Measurements from ENCODE around the gene ELP6.
"Not testable (repeated sequence)": the region's sequence is repeated elsewhere in the genome, so short reads cannot be mapped to it uniquely, and the experiment has no call there.

Gene ELP6

DNA sequence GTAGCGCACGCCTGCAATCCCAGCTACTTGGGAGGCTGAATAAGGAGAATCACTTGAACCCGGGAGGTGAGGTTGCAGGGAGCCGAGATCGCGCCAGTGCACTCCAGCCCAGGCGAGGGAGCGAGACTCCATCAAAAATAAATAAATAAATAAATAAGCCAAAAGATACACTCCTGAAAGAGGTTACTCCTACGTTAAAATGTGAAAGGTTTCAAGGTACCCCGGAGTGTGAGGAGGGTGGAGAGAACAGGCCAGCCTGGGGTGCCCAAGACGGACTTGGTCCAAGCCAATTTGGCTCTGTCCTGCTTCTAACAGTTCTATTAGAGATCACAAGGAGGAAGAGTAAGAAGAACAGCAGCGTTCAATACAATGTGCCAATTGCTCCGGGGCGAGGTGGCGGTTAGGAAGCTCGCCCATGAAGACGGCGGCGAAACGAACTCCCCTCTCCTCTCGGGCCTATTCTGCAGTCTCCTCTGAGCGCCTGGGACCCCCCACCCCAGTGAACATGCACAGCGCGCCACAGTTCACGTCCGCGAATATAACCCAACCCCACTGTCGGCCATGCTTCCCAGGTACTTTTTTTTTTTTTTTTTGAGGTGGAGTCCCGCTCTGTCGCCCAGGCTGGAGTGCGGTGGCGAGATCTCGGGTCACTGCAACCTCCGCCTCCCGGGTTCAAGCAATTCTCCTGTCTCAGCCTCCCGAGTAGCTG, 942 bp downstream of the ELP6 start:
- H3K36me3 ChIP-seq (ENCODE audit: insufficient read depth, insufficient read length, low read length), result peaks cover 42% of the 10 kb centered on the region
- H3K4me1 ChIP-seq (ENCODE audit: insufficient read depth, insufficient read length), result peaks cover 4% of the 10 kb centered on the region
- H3K27me3 ChIP-seq (ENCODE audit: insufficient read depth, insufficient read length), result no peaks in the 10 kb centered on the region
- H3K9me3 ChIP-seq (ENCODE audit: insufficient read depth, low read length), result no peaks in the 10 kb centered on the region
- peak overlapping the region; percentile 82 for H3K4me3 ChIP-seq (ENCODE audit: insufficient read length, low read depth)
- DNase-seq (ENCODE audit: low read depth, low spot score), result no peak
- TF ChIP-seq YY1 (IDR thresholded peaks at IDR 0.05; ENCODE audit: insufficient read depth, insufficient read length) (no peak), SUZ12 (IDR thresholded peaks at IDR 0.05; ENCODE audit: extremely low read depth, insufficient read depth, insufficient read length) (no peak), ZNF274 (IDR thresholded peaks at IDR 0.05; ENCODE audit: low read depth, low read length) (no peak)
- H3K9ac ChIP-seq (ENCODE audit: insufficient read length, low read depth), result peak overlapping the region; percentile 98

DNA sequence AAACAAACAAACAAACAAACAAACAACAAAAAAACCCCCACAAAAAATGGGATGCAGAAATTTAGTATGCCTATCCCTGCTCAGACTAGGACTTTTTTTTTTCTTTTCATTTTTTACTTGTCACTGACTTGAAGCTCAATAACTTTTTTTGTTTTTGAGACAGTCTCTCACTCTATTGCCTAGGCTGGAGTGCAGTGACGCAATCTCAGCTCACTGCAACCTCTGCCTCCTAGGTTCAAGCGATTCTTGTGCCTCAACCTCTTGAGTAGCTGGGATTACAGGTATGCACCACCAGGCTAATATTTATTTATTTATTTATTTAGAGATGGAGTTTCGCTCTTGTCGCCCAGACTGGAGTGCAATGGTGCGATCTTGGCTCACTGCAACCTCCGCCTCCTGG, 8.2 kb downstream of the ELP6 start:
- not testable (repeated sequence) for H3K9me3 ChIP-seq (ENCODE audit: insufficient read depth, low read length); H3K4me1 ChIP-seq (ENCODE audit: insufficient read depth, insufficient read length); H3K9ac ChIP-seq (ENCODE audit: insufficient read length, low read depth); H3K4me3 ChIP-seq (ENCODE audit: insufficient read length, low read depth); H3K27me3 ChIP-seq (ENCODE audit: insufficient read depth, insufficient read length); DNase-seq (ENCODE audit: low read depth, low spot score)
- H3K36me3 ChIP-seq (ENCODE audit: insufficient read depth, insufficient read length, low read length), result peaks cover 81% of the 10 kb centered on the region

DNA sequence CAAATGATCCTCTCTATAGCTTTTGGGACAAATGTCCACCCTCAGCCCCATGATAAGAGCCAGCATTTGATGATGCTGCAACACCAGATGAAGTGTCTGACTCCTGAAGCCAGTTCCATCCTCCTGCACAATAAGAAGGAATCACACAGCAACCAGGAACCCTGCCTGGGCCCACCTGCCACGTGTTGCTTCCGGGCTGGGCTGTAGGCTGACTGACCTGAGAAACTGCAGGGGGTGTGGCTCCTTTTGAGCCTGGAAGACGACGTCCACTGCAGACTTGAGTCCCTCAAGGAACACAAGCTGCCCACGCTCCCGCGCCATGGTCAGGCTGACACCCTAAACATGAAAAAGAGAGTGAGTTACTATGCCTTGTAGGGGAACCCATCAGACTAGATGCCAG, 9.4 kb downstream of the ELP6 start:
- Histone ChIP-seq H3K27me3 (ENCODE audit: insufficient read depth, insufficient read length) (no peaks in the 10 kb centered on the region), H3K36me3 (ENCODE audit: insufficient read depth, insufficient read length, low read length) (peaks cover 78% of the 10 kb centered on the region)

DNA sequence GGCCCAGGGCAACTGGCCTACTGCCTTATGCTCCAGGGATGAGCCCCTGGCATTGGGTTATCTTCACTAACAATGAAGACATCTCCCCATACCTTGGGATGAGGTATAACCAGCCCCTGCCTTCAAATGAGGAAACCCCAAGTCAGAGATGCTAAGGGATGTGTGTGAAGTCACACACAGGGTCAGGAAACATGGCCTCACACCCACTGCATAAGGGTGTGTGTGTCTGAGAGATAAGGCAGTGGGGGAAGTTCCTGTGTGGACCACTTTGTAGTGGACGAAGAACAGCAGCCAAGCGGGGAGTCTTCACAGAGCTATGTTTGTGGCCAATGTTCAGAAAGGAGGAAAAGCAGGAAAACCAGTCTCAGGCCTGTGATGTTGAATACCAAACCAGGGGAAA, 10.5 kb downstream of the ELP6 start:
- H3K4me1 ChIP-seq (ENCODE audit: insufficient read depth, insufficient read length), result peaks cover 2% of the 10 kb centered on the region
- no peak overlapping the region for H3K9ac ChIP-seq (ENCODE audit: insufficient read length, low read depth)
- DNase-seq (ENCODE audit: low read depth, low spot score), result no peak
- no peaks in the 10 kb centered on the region for H3K9me3 ChIP-seq (ENCODE audit: insufficient read depth, low read length)
- H3K27me3 ChIP-seq (ENCODE audit: insufficient read depth, insufficient read length), result no peaks in the 10 kb centered on the region
- TF ChIP-seq ZNF274 (IDR thresholded peaks at IDR 0.05; ENCODE audit: low read depth, low read length), result no peak
- no peak for TF ChIP-seq SUZ12 (IDR thresholded peaks at IDR 0.05; ENCODE audit: extremely low read depth, insufficient read depth, insufficient read length)
- TF ChIP-seq YY1 (IDR thresholded peaks at IDR 0.05; ENCODE audit: insufficient read depth, insufficient read length), result no peak
- H3K4me3 ChIP-seq (ENCODE audit: insufficient read length, low read depth), result no peak overlapping the region
- H3K36me3 ChIP-seq (ENCODE audit: insufficient read depth, insufficient read length, low read length), result peaks cover 79% of the 10 kb centered on the region

More for the DNA sequence above, 9.4 kb downstream of the ELP6 start:
- Histone ChIP-seq H3K9me3 (ENCODE audit: insufficient read depth, low read length) (no peaks in the 10 kb centered on the region), H3K9ac (ENCODE audit: insufficient read length, low read depth) (no peak overlapping the region), H3K4me3 (ENCODE audit: insufficient read length, low read depth) (no peak overlapping the region), H3K4me1 (ENCODE audit: insufficient read depth, insufficient read length) (peaks cover 2% of the 10 kb centered on the region)
- no peak for DNase-seq (ENCODE audit: low read depth, low spot score)
- TF ChIP-seq YY1 (IDR thresholded peaks at IDR 0.05; ENCODE audit: insufficient read depth, insufficient read length) (no peak), ZNF274 (IDR thresholded peaks at IDR 0.05; ENCODE audit: low read depth, low read length) (no peak), SUZ12 (IDR thresholded peaks at IDR 0.05; ENCODE audit: extremely low read depth, insufficient read depth, insufficient read length) (no peak)

DNA sequence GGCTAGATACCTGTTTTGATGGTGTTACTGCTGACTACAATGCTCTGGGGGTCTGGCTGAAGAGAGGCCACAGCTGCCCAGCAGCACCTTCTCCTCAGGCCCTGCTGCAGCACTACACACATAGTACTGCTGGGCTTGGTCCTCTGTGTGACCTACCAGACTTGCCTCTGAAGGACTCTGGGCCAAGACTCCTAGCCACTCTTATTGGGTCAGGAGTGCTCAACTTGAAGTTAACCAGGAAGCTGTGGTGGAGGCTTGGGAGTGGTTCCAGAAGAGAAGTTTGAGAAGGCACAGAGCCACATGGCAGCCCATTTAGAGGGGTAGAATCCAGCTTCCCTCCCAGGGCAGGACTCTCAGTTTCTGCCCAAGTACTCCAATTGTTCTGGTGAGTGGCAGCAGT, 16.6 kb downstream of the ELP6 start:
- no peak for DNase-seq (ENCODE audit: low read depth, low spot score)
- Histone ChIP-seq H3K27me3 (ENCODE audit: insufficient read depth, insufficient read length) (no peaks in the 10 kb centered on the region), H3K4me1 (ENCODE audit: insufficient read depth, insufficient read length) (peaks cover 4% of the 10 kb centered on the region), H3K9me3 (ENCODE audit: insufficient read depth, low read length) (no peaks in the 10 kb centered on the region), H3K36me3 (ENCODE audit: insufficient read depth, insufficient read length, low read length) (peaks cover 74% of the 10 kb centered on the region), H3K4me3 (ENCODE audit: insufficient read length, low read depth) (no peak overlapping the region), H3K9ac (ENCODE audit: insufficient read length, low read depth) (no peak overlapping the region)
- TF ChIP-seq ZNF274 (IDR thresholded peaks at IDR 0.05; ENCODE audit: low read depth, low read length) (no peak), YY1 (IDR thresholded peaks at IDR 0.05; ENCODE audit: insufficient read depth, insufficient read length) (no peak), SUZ12 (IDR thresholded peaks at IDR 0.05; ENCODE audit: extremely low read depth, insufficient read depth, insufficient read length) (no peak)

DNA sequence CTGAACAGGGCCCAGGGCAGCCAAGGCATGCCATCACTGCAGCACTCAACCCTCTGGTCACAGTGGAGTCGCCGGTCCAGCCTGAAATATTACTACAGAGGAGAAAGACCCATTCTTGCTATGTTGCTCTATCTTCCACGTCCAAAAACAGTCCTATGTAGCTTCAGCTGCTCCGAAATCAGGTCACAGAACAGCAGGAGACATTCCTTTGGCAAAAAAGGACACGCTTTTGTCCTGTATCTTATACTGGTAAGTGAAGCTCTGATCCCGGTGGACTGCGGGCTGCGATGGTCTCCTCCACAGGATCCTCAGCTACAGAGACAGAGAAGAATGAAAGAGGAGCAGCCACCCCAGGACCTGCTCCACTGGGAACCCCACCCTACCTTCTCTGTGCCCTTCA, 17.6 kb downstream of the ELP6 start:
- peaks cover 70% of the 10 kb centered on the region for H3K36me3 ChIP-seq (ENCODE audit: insufficient read depth, insufficient read length, low read length)
- no peaks in the 10 kb centered on the region for H3K9me3 ChIP-seq (ENCODE audit: insufficient read depth, low read length)
- no peak for TF ChIP-seq SUZ12 (IDR thresholded peaks at IDR 0.05; ENCODE audit: extremely low read depth, insufficient read depth, insufficient read length)
- TF ChIP-seq YY1 (IDR thresholded peaks at IDR 0.05; ENCODE audit: insufficient read depth, insufficient read length), result no peak
- no peak for TF ChIP-seq ZNF274 (IDR thresholded peaks at IDR 0.05; ENCODE audit: low read depth, low read length)
- peaks cover 2% of the 10 kb centered on the region for H3K4me1 ChIP-seq (ENCODE audit: insufficient read depth, insufficient read length)
- DNase-seq (ENCODE audit: low read depth, low spot score), result no peak
- H3K9ac ChIP-seq (ENCODE audit: insufficient read length, low read depth), result no peak overlapping the region
- no peak overlapping the region for H3K4me3 ChIP-seq (ENCODE audit: insufficient read length, low read depth)
- no peaks in the 10 kb centered on the region for H3K27me3 ChIP-seq (ENCODE audit: insufficient read depth, insufficient read length)

DNA sequence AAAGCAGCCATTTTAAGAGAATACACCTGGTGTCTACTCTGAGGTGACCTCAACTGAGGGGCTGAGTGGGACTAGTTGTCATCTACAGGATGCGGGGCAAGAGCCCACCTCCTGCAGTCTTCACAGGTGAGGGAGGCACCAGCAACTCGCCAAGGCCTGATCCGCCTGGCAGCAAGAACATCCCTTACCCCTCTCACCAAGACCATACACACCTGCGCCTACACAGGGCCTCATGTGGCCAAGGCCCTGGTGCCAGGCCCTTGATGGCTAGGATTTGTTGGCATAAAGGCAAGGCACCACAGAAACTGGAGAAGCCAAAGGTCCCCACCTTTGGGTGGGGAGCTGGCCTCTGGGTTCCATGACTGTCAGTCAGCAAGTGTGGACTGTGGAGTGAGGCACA, 18.4 kb downstream of the ELP6 start:
- H3K9me3 ChIP-seq (ENCODE audit: insufficient read depth, low read length), result no peaks in the 10 kb centered on the region
- H3K4me1 ChIP-seq (ENCODE audit: insufficient read depth, insufficient read length), result peaks cover 2% of the 10 kb centered on the region
- H3K27me3 ChIP-seq (ENCODE audit: insufficient read depth, insufficient read length), result no peaks in the 10 kb centered on the region
- H3K36me3 ChIP-seq (ENCODE audit: insufficient read depth, insufficient read length, low read length), result peaks cover 67% of the 10 kb centered on the region
- DNase-seq (ENCODE audit: low read depth, low spot score), result no peak
- no peak overlapping the region for H3K4me3 ChIP-seq (ENCODE audit: insufficient read length, low read depth)
- H3K9ac ChIP-seq (ENCODE audit: insufficient read length, low read depth), result no peak overlapping the region
- TF ChIP-seq ZNF274 (IDR thresholded peaks at IDR 0.05; ENCODE audit: low read depth, low read length), result no peak
- TF ChIP-seq SUZ12 (IDR thresholded peaks at IDR 0.05; ENCODE audit: extremely low read depth, insufficient read depth, insufficient read length), result no peak
- no peak for TF ChIP-seq YY1 (IDR thresholded peaks at IDR 0.05; ENCODE audit: insufficient read depth, insufficient read length)

Data from NT2/D1 (cell line).